HG03342 (cell line): Measurements from ENCODE around the gene UNC93B1.

Source experiments
- ATAC-seq: cut with Tn5 transposase; IDR thresholded peaks from one replicate; pipeline ENCODE4 v1.9.1; 2021; ENCODE audit warnings: mild to moderate bottlenecking, moderate library complexity; ENCODE audit not compliant: unreplicated experiment

Gene UNC93B1

GRCh38 chr11:68024508-68024907, 20.6 kb upstream of the UNC93B1 start:
- no peak for ATAC-seq

GRCh38 chr11:68022531-68022930, 18.6 kb upstream of the UNC93B1 start:
- no peak for ATAC-seq

- no peak for ATAC-seq
Measured at GRCh38 chr11:68021167-68021787, 17.4 kb upstream of the UNC93B1 start.

- ATAC-seq = no peak
Measured at GRCh38 chr11:68020575-68020974, 16.7 kb upstream of the UNC93B1 start.

- ATAC-seq = no peak
Measured at GRCh38 chr11:68019486-68019885, 15.6 kb upstream of the UNC93B1 start.

GRCh38 chr11:68018730-68019190, 14.9 kb upstream of the UNC93B1 start:
- no peak for ATAC-seq

- ATAC-seq = no peak
Measured at GRCh38 chr11:68017980-68018729, 14.3 kb upstream of the UNC93B1 start.

- ATAC-seq = no peak
Measured at GRCh38 chr11:68016904-68017817, 13.3 kb upstream of the UNC93B1 start.

- no peak for ATAC-seq
Measured at GRCh38 chr11:68016161-68016903, 12.4 kb upstream of the UNC93B1 start.

GRCh38 chr11:68015467-68015866, 11.6 kb upstream of the UNC93B1 start:
- no peak for ATAC-seq

GRCh38 chr11:68014947-68015447, 11.1 kb upstream of the UNC93B1 start:
- no peak for ATAC-seq

GRCh38 chr11:68014157-68014946, 10.5 kb upstream of the UNC93B1 start:
- no peak for ATAC-seq

- ATAC-seq = no peak
Measured at GRCh38 chr11:68013611-68014156, 9.8 kb upstream of the UNC93B1 start.

- no peak for ATAC-seq
Measured at GRCh38 chr11:68012843-68013610, 9.1 kb upstream of the UNC93B1 start.

- ATAC-seq = no peak
Measured at GRCh38 chr11:68012044-68012842, 8.3 kb upstream of the UNC93B1 start.

GRCh38 chr11:68011051-68011943, 7.4 kb upstream of the UNC93B1 start:
- ATAC-seq = no peak
